Measurements from ENCODE around the gene LXN. TPM values are rescaled to one million over a fixed set of nuclear protein-coding genes. Genes with fewer than 3 reads are reported as not detected.

LXN gene
- total and polyA plus RNA-seq, 2 of the 4 experiments (the other 2 are of a cell fraction): 93.6 to 155 TPM

DNA sequence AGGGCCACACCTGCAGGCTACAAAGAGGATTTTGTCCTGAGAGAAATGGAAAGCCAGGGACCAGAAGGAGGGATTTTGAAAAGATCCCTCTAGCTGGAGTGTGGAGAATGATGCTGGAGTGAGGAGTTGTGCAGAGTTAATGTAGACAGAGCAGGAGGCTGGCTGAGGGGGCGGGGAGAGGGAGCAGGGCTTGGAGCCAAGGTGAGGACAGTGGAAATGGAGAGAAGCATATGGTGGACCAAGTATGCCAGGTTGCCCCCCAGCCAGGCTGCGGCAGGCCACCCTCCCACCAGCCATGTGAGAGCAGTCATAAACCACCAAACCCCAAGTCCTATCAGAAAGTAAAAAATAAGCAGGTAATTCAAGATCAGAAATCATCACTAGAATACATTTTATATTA lies 45.1 kb upstream of the LXN start:
- TF ChIP-seq CHD1 (IDR thresholded peaks at IDR 0.05; ENCODE audit: low read depth, low read length): no peak
- no peak for TF ChIP-seq SMC3 (IDR thresholded peaks at IDR 0.05; ENCODE audit: low read depth, low read length)
- TF ChIP-seq NFE2L2 (IDR thresholded peaks at IDR 0.05; ENCODE audit: low read depth, low read length): no peak
- Histone ChIP-seq H2BK20ac (ENCODE audit: low read depth, low read length) (no peak overlapping the region), H3K9ac (ENCODE audit: low read depth, low read length) (no peak overlapping the region), H4K5ac (ENCODE audit: low read depth, low read length) (no peak overlapping the region; the same call in 1 of the 2 replicates), H3K4me3 (ENCODE audit: insufficient read depth, low read depth, low read length) (no peak overlapping the region), H2BK120ac (ENCODE audit: low read depth, low read length) (no peak overlapping the region), H3K27ac (ENCODE audit: insufficient read depth, low read length) (no peak overlapping the region), H3K4me1 (ENCODE audit: control insufficient read depth, insufficient read depth, low read length) (peaks cover 29% of the 10 kb centered on the region), H3K14ac (replicated peaks; ENCODE audit: low read depth, low read length) (no peak overlapping the region), H2AFZ (replicated peaks; ENCODE audit: low read length, poor library complexity) (no peak overlapping the region), H3K4me2 (ENCODE audit: low read depth, low read length) (no peak overlapping the region), H3K23ac (ENCODE audit: low read depth, low read length) (no peak overlapping the region), H3K4ac (ENCODE audit: low read depth, low read length) (peak overlapping the region; percentile 2; the same call in 1 of the 2 replicates), H2BK15ac (ENCODE audit: low read depth, low read length) (peak overlapping the region; percentile 1; the same call in 1 of the 3 replicates), H3K9me3 (ENCODE audit: control insufficient read depth, insufficient read depth, low read length) (no peaks in the 10 kb centered on the region), H3K36me3 (ENCODE audit: control insufficient read depth, insufficient read depth, low read length) (0 out of 2 replicates have a peak, but pooled peaks cover 2% of the 10 kb centered on the region), H4K91ac (ENCODE audit: insufficient read depth, low read depth, low read length) (peak overlapping the region; percentile 31; the same call in 1 of the 2 replicates), H3K9me1 (ENCODE audit: insufficient read depth, low read length) (peaks cover 29% of the 10 kb centered on the region), H4K8ac (ENCODE audit: low read depth in 2 of 2, low read length in 2 of 2) (peak overlapping the region in 1 of 2 experiments; percentile 41; a peak in 1 of 4 replicates), H3K18ac (ENCODE audit: low read depth, low read length) (peak overlapping the region; percentile 8; the same call in 1 of the 2 replicates), H2AK9ac (replicated peaks; ENCODE audit: low read depth, low read length, poor library complexity) (peak overlapping the region; percentile 1), H3K56ac (ENCODE audit: extremely low read depth, insufficient read depth, low read length) (no peak overlapping the region), H2BK5ac (ENCODE audit: low read depth, low read length, poor library complexity, severe bottlenecking) (no peak overlapping the region), H4K20me1 (ENCODE audit: insufficient read depth, low read length) (no peaks in the 10 kb centered on the region), H3K27me3 (ENCODE audit: control insufficient read depth, insufficient read depth, low read length) (no peaks in the 10 kb centered on the region), H3K79me1 (ENCODE audit: low read depth in 1 of 2, low read length in 2 of 2) (peaks cover 6 to 36% of the 10 kb centered on the region in 2 experiments), H2AK5ac (ENCODE audit: low read depth, low read length) (peak overlapping the region; percentile 10; the same call in 1 of the 2 replicates)
- BruUV-seq (replicated peaks): no TSS peak
- dilution Hi-C loops (cut with HindIII; ENCODE audit: low sequenced_read_pairs, unreplicated experiment) (no loop called here), intact Hi-C loops (cut with micrococcal nuclease) (no loop called here), in situ Hi-C loops (cut with MboI; ENCODE audit: low sequenced_read_pairs) (loop anchor here (25.0 kb wide), 1 partner anchor 1555 kb away; the partner anchor contains the start of gene CCNL1)
- no peak for DNase-seq
- no CpG with 5 or more reads among the region's 2 CpGs for WGBS, 2 experiments (ENCODE audit: extremely low coverage in 2 of 2, insufficient read length in 1 of 2)
- POLR2A ChIA-PET (ENCODE audit: unreplicated experiment): no interaction called here
- no peak for ATAC-seq (ENCODE audit: low read depth)
- CTCF ChIA-PET: interaction anchor here (0.6 to 1.2 kb wide), 3 partner anchors 10 to 71 kb away, joined by 3 to 4 read pairs (median 4); partner anchors contain the start of gene LXN

Data from IMR-90 (cell line).